Measurements from ENCODE around the gene KCNK15.

KCNK15 gene

DNA sequence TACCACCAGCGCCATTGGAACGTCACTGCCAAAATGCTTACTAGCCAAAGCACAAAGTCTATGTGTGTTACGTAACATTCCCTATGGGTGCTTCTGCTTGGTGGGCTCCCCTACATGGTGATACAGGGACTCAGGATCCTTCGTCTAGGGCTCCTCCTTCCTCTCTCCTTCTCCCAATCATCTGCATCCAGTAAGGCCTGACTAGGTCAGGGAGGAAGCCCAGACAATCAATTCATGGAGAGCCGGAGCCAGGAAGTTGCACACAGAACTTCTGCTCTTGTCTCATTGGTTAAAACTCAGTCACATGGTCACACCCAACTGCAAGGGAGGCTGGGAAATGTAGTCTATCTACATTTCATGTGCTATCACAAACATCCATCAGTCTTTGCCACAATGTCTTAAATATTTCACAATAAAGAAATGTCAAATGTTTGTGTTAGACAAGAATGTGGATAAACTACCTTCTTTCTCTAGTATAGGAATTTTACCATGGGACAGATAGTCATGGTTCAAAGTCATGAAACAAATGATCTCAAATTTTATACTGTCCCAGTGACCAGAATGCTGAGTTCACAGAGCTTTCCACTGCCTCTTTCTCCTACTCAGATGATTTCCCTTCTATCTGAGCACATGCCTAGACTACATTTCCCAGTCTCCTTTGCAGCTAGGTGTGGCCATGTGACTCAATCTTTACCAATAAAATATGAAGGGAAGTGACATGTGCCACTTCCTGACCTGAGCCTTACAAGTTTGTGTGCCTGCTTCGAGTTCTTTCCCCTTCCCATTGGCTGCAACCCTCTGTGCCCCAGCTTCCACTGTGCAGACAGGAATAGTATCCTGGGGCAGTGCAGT, 9.3 kb upstream of the KCNK15 start:
- DNase-seq: no peak

DNA sequence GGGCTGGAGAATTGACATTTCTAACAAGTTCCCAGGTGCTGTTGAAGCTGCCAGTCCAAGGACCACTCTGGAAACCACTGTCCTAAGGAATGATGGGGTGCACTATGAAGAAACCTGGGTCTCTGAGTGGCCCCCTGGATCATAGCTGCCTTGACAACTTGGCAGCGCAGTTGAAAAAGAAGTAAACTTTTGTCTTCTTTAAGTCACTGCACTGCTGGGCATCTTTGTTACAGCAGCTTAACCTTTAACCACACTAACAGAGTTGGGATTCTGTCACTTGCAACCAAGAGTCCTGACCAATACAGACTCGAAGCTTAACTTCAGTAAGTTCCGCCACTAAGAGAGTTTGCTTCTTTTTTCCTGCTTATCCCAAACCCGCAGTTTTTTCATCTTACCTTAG, 8.5 kb upstream of the KCNK15 start:
- DNase-seq: no peak

DNA sequence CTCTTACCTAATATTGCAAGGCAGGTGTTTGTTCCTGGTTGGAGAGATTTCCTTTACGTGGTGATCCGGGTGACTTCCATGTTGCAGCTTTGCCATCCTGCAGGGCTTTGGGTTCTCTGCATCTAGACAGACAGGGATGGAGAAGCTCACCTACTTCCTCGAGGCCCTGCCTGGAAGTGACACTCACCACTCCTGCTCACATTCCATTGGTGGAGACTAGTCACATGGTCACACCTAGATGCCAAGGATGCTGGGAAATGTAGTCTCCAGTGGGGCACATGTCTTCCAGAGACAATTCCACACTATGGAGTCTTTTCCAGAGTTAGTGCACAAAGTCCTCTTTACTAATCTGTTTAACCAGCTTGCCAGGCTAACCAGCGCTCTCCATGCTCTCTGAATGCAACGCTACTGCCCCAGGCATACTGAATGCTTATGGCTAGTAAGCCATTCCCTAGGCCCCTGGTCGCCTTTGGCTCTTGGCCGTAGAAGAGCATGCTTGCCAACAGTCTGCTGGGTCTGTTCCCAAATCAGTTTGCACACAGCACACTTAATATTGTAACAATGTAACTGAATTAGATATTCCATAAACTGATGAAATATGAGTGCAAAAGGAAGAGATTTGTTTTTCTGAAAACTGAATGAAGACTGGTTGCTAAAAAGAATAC, 6.7 kb upstream of the KCNK15 start:
- DNase-seq: no peak

GRCh38 chr20:44739942-44740341, 5.7 kb upstream of the KCNK15 start:
- no peak for DNase-seq

GRCh38 chr20:44742304-44743079, 3.2 kb upstream of the KCNK15 start:
- no peak for DNase-seq

GRCh38 chr20:44743080-44743701, 2.5 kb upstream of the KCNK15 start:
- no peak for DNase-seq

DNA sequence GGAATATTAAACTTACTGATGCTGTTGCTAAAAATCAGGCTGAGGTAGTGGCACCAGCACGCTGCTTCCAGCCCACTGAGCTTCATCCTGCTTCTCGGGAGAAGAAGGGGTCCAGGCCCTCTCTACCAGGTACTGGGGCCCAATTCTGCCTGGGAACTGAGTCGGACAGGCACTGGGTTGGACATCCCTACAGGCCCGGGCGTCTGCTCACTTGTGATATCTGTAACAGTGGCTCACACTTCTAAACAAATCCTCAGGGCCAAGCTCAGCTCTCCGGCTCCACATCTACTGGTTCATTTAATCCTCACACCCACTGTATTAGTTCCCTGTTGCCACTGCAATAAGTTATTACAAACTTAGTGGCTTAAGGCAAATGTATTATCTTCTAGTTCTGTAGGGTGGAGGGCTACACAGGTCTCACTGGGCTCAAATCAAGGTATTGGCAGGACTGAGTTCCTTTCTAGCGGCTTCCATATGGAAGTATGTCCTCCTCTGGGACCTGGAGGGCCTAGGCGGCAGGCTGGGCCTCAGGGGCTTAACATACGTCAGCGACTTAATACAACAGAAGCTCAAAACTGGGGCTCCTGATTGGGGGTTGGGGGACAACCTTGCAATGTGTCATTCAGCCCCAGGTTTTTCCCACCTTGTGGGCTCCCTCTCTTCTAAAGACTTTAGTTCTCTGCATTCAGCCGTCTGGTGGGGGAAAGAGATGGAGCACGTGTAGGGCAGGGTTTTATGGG, 1.6 kb upstream of the KCNK15 start:
- no peak for DNase-seq

DNA sequence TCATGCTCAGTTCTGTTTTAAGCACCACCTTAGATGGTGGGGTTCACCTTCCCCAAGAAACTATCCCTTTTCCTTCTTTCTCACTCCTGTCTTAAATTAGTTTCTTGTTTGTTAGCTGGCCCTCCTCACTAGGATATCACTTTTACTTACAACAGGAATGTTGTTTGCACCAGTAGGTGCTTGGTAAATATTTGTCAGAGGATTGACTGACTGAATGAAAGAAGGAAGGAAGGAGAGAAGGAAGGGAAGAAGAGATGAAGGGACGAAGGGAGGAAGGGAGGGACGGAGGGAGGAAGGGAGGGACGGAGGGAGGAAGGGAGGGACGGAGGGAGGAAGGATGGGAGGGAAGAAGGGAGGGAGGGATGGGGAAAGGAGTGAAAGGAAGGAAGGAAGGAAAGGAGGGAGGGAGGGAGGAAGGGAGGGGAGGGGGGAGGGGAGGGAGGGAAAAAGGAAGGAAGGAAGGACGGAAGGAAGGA, 505 bp upstream of the KCNK15 start:
- no peak for DNase-seq

GRCh38 chr20:44746367-44747165, 901 bp downstream of the KCNK15 start:
- no peak for DNase-seq

GRCh38 chr20:44747166-44748004, 1.7 kb downstream of the KCNK15 start:
- peak; percentile 15 to 51 (median 29) for DNase-seq

DNA sequence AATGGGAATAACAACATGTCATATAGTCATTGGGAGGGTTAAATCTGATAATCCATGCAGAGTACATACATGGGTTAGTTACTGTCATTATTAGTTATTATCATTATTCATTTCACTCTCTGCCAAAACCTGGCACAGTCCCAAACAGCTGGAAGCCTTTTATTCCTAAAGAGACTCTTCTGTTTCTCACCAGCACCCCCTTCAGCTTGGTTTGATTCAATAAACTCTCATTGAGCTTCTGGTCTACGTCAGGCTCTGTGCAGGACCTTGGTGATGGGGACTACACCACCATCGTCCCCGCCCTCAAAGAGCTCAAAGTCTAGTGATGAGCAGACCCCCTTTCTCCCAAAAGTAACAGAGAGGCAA, 2.3 kb downstream of the KCNK15 start:
- DNase-seq: no peak

DNA sequence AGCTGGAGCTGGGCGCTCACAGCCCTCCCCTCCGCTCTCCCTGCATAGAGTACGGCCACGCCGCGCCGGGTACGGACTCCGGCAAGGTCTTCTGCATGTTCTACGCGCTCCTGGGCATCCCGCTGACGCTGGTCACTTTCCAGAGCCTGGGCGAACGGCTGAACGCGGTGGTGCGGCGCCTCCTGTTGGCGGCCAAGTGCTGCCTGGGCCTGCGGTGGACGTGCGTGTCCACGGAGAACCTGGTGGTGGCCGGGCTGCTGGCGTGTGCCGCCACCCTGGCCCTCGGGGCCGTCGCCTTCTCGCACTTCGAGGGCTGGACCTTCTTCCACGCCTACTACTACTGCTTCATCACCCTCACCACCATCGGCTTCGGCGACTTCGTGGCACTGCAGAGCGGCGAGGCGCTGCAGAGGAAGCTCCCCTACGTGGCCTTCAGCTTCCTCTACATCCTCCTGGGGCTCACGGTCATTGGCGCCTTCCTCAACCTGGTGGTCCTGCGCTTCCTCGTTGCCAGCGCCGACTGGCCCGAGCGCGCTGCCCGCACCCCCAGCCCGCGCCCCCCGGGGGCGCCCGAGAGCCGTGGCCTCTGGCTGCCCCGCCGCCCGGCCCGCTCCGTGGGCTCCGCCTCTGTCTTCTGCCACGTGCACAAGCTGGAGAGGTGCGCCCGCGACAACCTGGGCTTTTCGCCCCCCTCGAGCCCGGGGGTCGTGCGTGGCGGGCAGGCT, 4.6 kb downstream of the KCNK15 start:
- no peak for DNase-seq

- no peak for DNase-seq
Observed at GRCh38 chr20:44752099-44752931, 6.7 kb downstream of the KCNK15 start.

- no peak for DNase-seq
Observed at GRCh38 chr20:44754554-44754953, 8.9 kb downstream of the KCNK15 start.

- no peak for DNase-seq
Observed at GRCh38 chr20:44756011-44756688, 10.5 kb downstream of the KCNK15 start.

- no peak for DNase-seq
Observed at GRCh38 chr20:44756956-44757355, 11.3 kb downstream of the KCNK15 start.

- DNase-seq: no peak
Observed at GRCh38 chr20:44758247-44759101, 12.8 kb downstream of the KCNK15 start.
